ENCODE measurements around the gene HDDC3. TPM values are rescaled to one million over a fixed set of nuclear protein-coding genes. Genes with fewer than 3 reads are reported as not detected.

HDDC3 gene
- total RNA-seq, 6 donors from 2014 or later = 5.0 to 19.3 (median 12.5) TPM

GRCh38 chr15:90884719-90885431 lies 47.5 kb downstream of the HDDC3 start:
- H3K27me3 ChIP-seq = no peaks in the 10 kb centered on the region
- H3K27ac ChIP-seq = peak overlapping the region; percentile 84 to 98 (median 96)
- no peaks in the 10 kb centered on the region for H3K9me3 ChIP-seq
- H3K4me1 ChIP-seq = peaks cover 25 to 53% (median 37%) of the 10 kb centered on the region in 4 donors
- TF ChIP-seq CTCF (IDR thresholded peaks at IDR 0.05) (no peak), POLR2AphosphoS5 (IDR thresholded peaks at IDR 0.05) (no peak), POLR2A (IDR thresholded peaks at IDR 0.05) (no peak), EP300 (IDR thresholded peaks at IDR 0.05) (no peak)
- ATAC-seq (ENCODE audit: low FRiP score in 2 of 2) = peak; percentile 6 to 11
- 13 to 32% methylated on average over 3 to 15 of the region's 16 CpGs for WGBS, 2 donors
- DNase-seq = peak in 1 of 2 donors; percentile 68
- peaks cover 13 to 51% (median 44%) of the 10 kb centered on the region in 4 donors for H3K36me3 ChIP-seq
- peak overlapping the region; percentile 53 to 61 (median 56) for H3K4me3 ChIP-seq

- Histone ChIP-seq H3K36me3 (peaks cover 19 to 51% (median 44%) of the 10 kb centered on the region in 4 donors), H3K27me3 (no peaks in the 10 kb centered on the region), H3K4me1 (peaks cover 25 to 46% (median 37%) of the 10 kb centered on the region in 4 donors), H3K9me3 (no peaks in the 10 kb centered on the region), H3K4me3 (peak within 1 kb of the TSS; percentile 53 to 61 (median 56)), H3K27ac (peak within 1 kb of the TSS; percentile 84 to 98 (median 96))
- DNase-seq = peak; percentile 88 to 93
- peak; percentile 56 to 88 for ATAC-seq (ENCODE audit: low FRiP score in 2 of 2)
- TF ChIP-seq POLR2A (IDR thresholded peaks at IDR 0.05) (peak; percentile 66 to 92 (median 72)), POLR2AphosphoS5 (IDR thresholded peaks at IDR 0.05) (peak; percentile 65 to 75), EP300 (IDR thresholded peaks at IDR 0.05) (peak in 1 of 4 donors; percentile 20), CTCF (IDR thresholded peaks at IDR 0.05) (no peak)
- WGBS, 2 donors = 0 to 9% methylated on average over 3 to 33 of the region's 58 CpGs
These were observed 48.2 kb downstream of the HDDC3 start, which contains the start of gene FES for GRCh38 chr15:90883976-90884718. TSS of gene FES (plus strand) at chr15:90884504. CDS start at chr15:90885046, 542 bp downstream.

GRCh38 chr15:90883526-90883975 lies 48.8 kb downstream of the HDDC3 start:
- Histone ChIP-seq H3K27ac (peak overlapping the region; percentile 84 to 98 (median 96)), H3K36me3 (peaks cover 23 to 53% (median 47%) of the 10 kb centered on the region in 4 donors), H3K27me3 (no peaks in the 10 kb centered on the region), H3K9me3 (no peaks in the 10 kb centered on the region), H3K4me3 (peak overlapping the region in 3 of 4 donors; percentile 53 to 61 (median 54)), H3K4me1 (peaks cover 25 to 45% (median 37%) of the 10 kb centered on the region in 4 donors)
- WGBS, 2 donors = 45 to 61% methylated on average over 6 to 7 of the region's 7 CpGs
- DNase-seq (no peak), ATAC-seq (ENCODE audit: low FRiP score in 2 of 2) (no peak)
- TF ChIP-seq POLR2AphosphoS5 (IDR thresholded peaks at IDR 0.05) = peak in 1 of 2 donors; percentile 3
- TF ChIP-seq CTCF (IDR thresholded peaks at IDR 0.05) = no peak
- TF ChIP-seq EP300 (IDR thresholded peaks at IDR 0.05) = no peak

GRCh38 chr15:90882781-90883525 lies 49.4 kb downstream of the HDDC3 start:
- H3K4me3 ChIP-seq = no peak overlapping the region
- no peaks in the 10 kb centered on the region for H3K9me3 ChIP-seq
- H3K4me1 ChIP-seq = peaks cover 25 to 45% (median 37%) of the 10 kb centered on the region in 4 donors
- H3K27me3 ChIP-seq = no peaks in the 10 kb centered on the region
- DNase-seq = no peak
- peak in 1 of 2 donors; percentile 7 for TF ChIP-seq POLR2AphosphoS5 (IDR thresholded peaks at IDR 0.05)
- no peak for TF ChIP-seq POLR2A (IDR thresholded peaks at IDR 0.05)
- peak overlapping the region; percentile 84 to 98 (median 96) for H3K27ac ChIP-seq
- no peak for ATAC-seq (ENCODE audit: low FRiP score in 2 of 2)
- 70 to 72% methylated on average over 11 to 12 of the region's 13 CpGs for WGBS, 2 donors
- H3K36me3 ChIP-seq = peaks cover 26 to 56% (median 53%) of the 10 kb centered on the region in 4 donors

Data from upper lobe of left lung (tissue), 6 donors.